KMS-11 (cell line): ENCODE data around the gene KCNIP1.

Experiments
- H2AFZ ChIP-seq: fragments of 200-600 bp; sonication (generic); 2 replicates; pipeline ENCODE4 v1.6.1; 2016; ENCODE audit warnings: antibody characterized with exemption, mixed run types, low read depth
- H3K27ac ChIP-seq: fragments of 200-600 bp; sonication (generic); 2 replicates; pipeline ENCODE4 v1.6.1; 2016; ENCODE audit warnings: mild to moderate bottlenecking, mixed run types
- H3K27me3 ChIP-seq: fragments of 200-600 bp; sonication (generic); 2 replicates; pipeline ENCODE4 v1.6.1; 2017; ENCODE audit warnings: mild to moderate bottlenecking, low read depth, mixed run types, moderate library complexity; ENCODE audit not compliant: insufficient read depth
- H3K36me3 ChIP-seq: fragments of 200-600 bp; sonication (generic); 2 replicates; pipeline ENCODE4 v1.6.1; 2017; ENCODE audit warnings: mild to moderate bottlenecking, mixed run types; ENCODE audit not compliant: insufficient read depth
- H3K4me1 ChIP-seq: fragments of 200-600 bp; sonication (generic); 2 replicates; pipeline ENCODE4 v1.6.1; 2016; ENCODE audit warnings: mild to moderate bottlenecking, low read depth, mixed run types; ENCODE audit not compliant: poor library complexity, severe bottlenecking
- H3K4me2 ChIP-seq: fragments of 200-600 bp; sonication (generic); 2 replicates; pipeline ENCODE4 v1.7.0; 2016; ENCODE audit warnings: mild to moderate bottlenecking, mixed run types
- H3K4me3 ChIP-seq: fragments of 200-600 bp; sonication (generic); IDR thresholded peaks from 2 replicates; pipeline ENCODE4 v1.6.1; 2017; ENCODE audit warnings: low read depth, low read length, mixed read lengths; ENCODE audit not compliant: insufficient read depth
- H3K79me2 ChIP-seq: fragments of 200-600 bp; sonication (generic); 2 replicates; pipeline ENCODE4 v1.6.1; 2016; ENCODE audit warnings: low read depth, mixed run types; ENCODE audit not compliant: insufficient read depth
- H3K9ac ChIP-seq: fragments of 200-600 bp; sonication (generic); 2 replicates; pipeline ENCODE4 v1.6.1; 2016; ENCODE audit warnings: mild to moderate bottlenecking, mixed run types
- H4K20me1 ChIP-seq: fragments of 200-600 bp; sonication (generic); 2 replicates; pipeline ENCODE4 v1.6.1; 2016; ENCODE audit warnings: mild to moderate bottlenecking, mixed run types; ENCODE audit not compliant: insufficient read depth
- CTCF ChIP-seq: fragments of 200-600 bp; sonication (generic); conservative IDR thresholded peaks from 2 replicates; pipeline ENCODE4 v1.6.1; 2017; ENCODE audit warnings: low read depth, mild to moderate bottlenecking, antibody characterized with exemption, low read length, moderate library complexity, mixed read lengths

The KCNIP1 gene

GRCh38 chr5:170711300-170711699, 207.5 kb downstream of the KCNIP1 start:
- Histone ChIP-seq H3K4me2 (no peak overlapping the region), H2AFZ (no peak overlapping the region), H3K79me2 (no peaks in the 10 kb centered on the region), H3K27ac (no peak overlapping the region), H3K4me3 (no peak overlapping the region), H3K36me3 (no peaks in the 10 kb centered on the region), H3K9ac (no peak overlapping the region), H3K27me3 (no peaks in the 10 kb centered on the region), H3K4me1 (no peaks in the 10 kb centered on the region), H4K20me1 (no peaks in the 10 kb centered on the region)
- TF ChIP-seq CTCF = no peak

- no peak overlapping the region for H3K4me3 ChIP-seq
- no peak overlapping the region for H2AFZ ChIP-seq
- H3K4me1 ChIP-seq = no peaks in the 10 kb centered on the region
- no peaks in the 10 kb centered on the region for H3K27me3 ChIP-seq
- H3K4me2 ChIP-seq = no peak overlapping the region
- H3K9ac ChIP-seq = no peak overlapping the region
- H3K36me3 ChIP-seq = no peaks in the 10 kb centered on the region
- no peaks in the 10 kb centered on the region for H4K20me1 ChIP-seq
- TF ChIP-seq CTCF = no peak
- H3K79me2 ChIP-seq = no peaks in the 10 kb centered on the region
- no peak overlapping the region for H3K27ac ChIP-seq
These were observed 211.3 kb downstream of the KCNIP1 start for GRCh38 chr5:170715141-170715540.

- Histone ChIP-seq H4K20me1 (no peaks in the 10 kb centered on the region), H3K4me1 (no peaks in the 10 kb centered on the region), H3K79me2 (no peaks in the 10 kb centered on the region), H3K36me3 (no peaks in the 10 kb centered on the region), H3K4me3 (no peak overlapping the region), H3K27me3 (no peaks in the 10 kb centered on the region), H3K4me2 (no peak overlapping the region), H3K27ac (no peak overlapping the region), H2AFZ (no peak overlapping the region), H3K9ac (no peak overlapping the region)
- TF ChIP-seq CTCF = no peak
These were observed 212.6 kb downstream of the KCNIP1 start for GRCh38 chr5:170716396-170716795.

- Histone ChIP-seq H3K36me3 (no peaks in the 10 kb centered on the region), H3K4me3 (no peak overlapping the region), H2AFZ (no peak overlapping the region), H3K27me3 (no peaks in the 10 kb centered on the region), H3K4me2 (no peak overlapping the region), H3K27ac (no peak overlapping the region), H3K4me1 (no peaks in the 10 kb centered on the region), H3K79me2 (no peaks in the 10 kb centered on the region), H4K20me1 (no peaks in the 10 kb centered on the region), H3K9ac (no peak overlapping the region)
- TF ChIP-seq CTCF = no peak
These were observed 215.7 kb downstream of the KCNIP1 start for GRCh38 chr5:170719551-170719950.
